ENCODE results near the gene MCM3. TPM values are rescaled to one million over a fixed set of nuclear protein-coding genes. Genes with fewer than 3 reads are reported as not detected.

Gene MCM3
- total RNA-seq, 2 experiments from 2014 or later, result 231 to 244 TPM

Other genes starting within 250 kb of the MCM3 start
- gene PKHD1, start 197.1 kb downstream of the MCM3 start, total RNA-seq, result under 1 TPM in 1 of 2 experiments, not detected in 1; 0.02 TPM
- gene IL17A, start 98.4 kb downstream of the MCM3 start, total RNA-seq, result 10 to 100 TPM; 33.7 to 35.3 TPM
- gene IL17F, start 40.2 kb downstream of the MCM3 start, total RNA-seq, result 100 to 1,000 TPM; 113 to 119 TPM
- gene PAQR8, start 77.4 kb upstream of the MCM3 start, total RNA-seq, result 10 to 100 TPM; 11.2 to 12.2 TPM
- 1 to 10 TPM; 1.9 to 3.1 TPM for gene EFHC1, start 135.6 kb upstream of the MCM3 start, total RNA-seq

Measured in activated CD4-positive, alpha-beta memory T cell treated with anti-CD3 and anti-CD28 coated beads for 36 hours (primary cell).